Measurements from ENCODE around the gene RCOR2. TPM values are rescaled to one million over a fixed set of nuclear protein-coding genes. Genes with fewer than 3 reads are reported as not detected.
"Not testable (repeated sequence)": the region's sequence is repeated elsewhere in the genome, so short reads cannot be mapped to it uniquely, and the experiment has no call there.

RCOR2 gene
- total RNA-seq, 4 donors from 2014 or later: 0.64 to 0.82 TPM; not detected in 2

DNA sequence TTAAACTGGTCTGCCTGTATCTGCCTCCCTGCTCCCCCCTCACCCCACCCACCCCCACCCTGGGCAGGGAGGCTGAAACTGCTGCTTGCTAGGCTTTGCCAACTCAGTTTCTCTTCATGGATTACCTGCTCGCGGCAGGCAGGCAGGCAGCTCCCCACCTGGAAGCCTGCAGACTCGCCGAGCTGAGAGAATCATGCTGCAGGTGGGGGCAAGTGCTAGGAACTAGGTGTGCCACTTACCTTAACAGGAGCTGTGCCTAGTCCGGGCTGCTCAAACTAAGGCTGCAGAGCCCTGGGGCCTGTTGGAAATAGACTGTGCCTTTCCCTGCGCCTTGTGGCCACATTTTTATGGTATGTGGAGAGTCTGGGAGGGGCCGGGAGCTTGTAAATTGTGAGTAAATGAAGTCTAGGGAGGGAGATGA, 47.8 kb downstream of the RCOR2 start:
- Histone ChIP-seq H3K27me3 (no peaks in the 10 kb centered on the region), H3K4me3 (no peak overlapping the region), H3K36me3 (no peaks in the 10 kb centered on the region), H3K9me3 (no peaks in the 10 kb centered on the region), H3K4me1 (peaks cover 59 to 94% (median 83%) of the 10 kb centered on the region in 4 donors), H3K27ac (peak overlapping the region; percentile 74 to 85 (median 79))
- peak; percentile 76 for DNase-seq
- in situ Hi-C loops (cut with MboI; ENCODE audit: low pct_ligation_motif_present in 1 of 4, low pct_unique_long_range_greater_than_20kb in 1 of 4, low sequenced_read_pairs in 3 of 4) (no loop called here), intact Hi-C loops (cut with DNase I; ENCODE audit: low total_unique reads) (no loop called here)
- WGBS, 2 donors (ENCODE audit: low coverage in 1 of 2): 45% methylated on average over 5 of the region's 7 CpGs; no CpG with 5 or more reads in 1 of the 2 donors
- no peak for TF ChIP-seq EP300 (IDR thresholded peaks at IDR 0.05; ENCODE audit: low read depth)
- TF ChIP-seq, protein P1, sequence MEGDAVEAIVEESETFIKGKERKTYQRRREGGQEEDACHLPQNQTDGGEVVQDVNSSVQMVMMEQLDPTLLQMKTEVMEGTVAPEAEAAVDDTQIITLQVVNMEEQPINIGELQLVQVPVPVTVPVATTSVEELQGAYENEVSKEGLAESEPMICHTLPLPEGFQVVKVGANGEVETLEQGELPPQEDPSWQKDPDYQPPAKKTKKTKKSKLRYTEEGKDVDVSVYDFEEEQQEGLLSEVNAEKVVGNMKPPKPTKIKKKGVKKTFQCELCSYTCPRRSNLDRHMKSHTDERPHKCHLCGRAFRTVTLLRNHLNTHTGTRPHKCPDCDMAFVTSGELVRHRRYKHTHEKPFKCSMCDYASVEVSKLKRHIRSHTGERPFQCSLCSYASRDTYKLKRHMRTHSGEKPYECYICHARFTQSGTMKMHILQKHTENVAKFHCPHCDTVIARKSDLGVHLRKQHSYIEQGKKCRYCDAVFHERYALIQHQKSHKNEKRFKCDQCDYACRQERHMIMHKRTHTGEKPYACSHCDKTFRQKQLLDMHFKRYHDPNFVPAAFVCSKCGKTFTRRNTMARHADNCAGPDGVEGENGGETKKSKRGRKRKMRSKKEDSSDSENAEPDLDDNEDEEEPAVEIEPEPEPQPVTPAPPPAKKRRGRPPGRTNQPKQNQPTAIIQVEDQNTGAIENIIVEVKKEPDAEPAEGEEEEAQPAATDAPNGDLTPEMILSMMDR (IDR thresholded peaks at IDR 0.05): no peak
- peak in 1 of 3 donors; percentile 17 for TF ChIP-seq POLR2AphosphoS5 (IDR thresholded peaks at IDR 0.05)

GRCh38 chr11:63868399-63869064, 48.4 kb downstream of the RCOR2 start:
- TF ChIP-seq POLR2A (IDR thresholded peaks at IDR 0.05): no peak
- TF ChIP-seq, protein P1 (IDR thresholded peaks at IDR 0.05): no peak
- TF ChIP-seq POLR2AphosphoS5 (IDR thresholded peaks at IDR 0.05): no peak
- TF ChIP-seq EP300 (IDR thresholded peaks at IDR 0.05; ENCODE audit: low read depth): no peak
- Histone ChIP-seq H3K4me1 (peaks cover 53 to 89% (median 81%) of the 10 kb centered on the region in 4 donors), H3K4me3 (no peak overlapping the region), H3K36me3 (no peaks in the 10 kb centered on the region), H3K27ac (peak overlapping the region; percentile 74 to 85 (median 79)), H3K9me3 (no peaks in the 10 kb centered on the region), H3K27me3 (no peaks in the 10 kb centered on the region)
- whole genome bisulfite sequencing, 2 donors (ENCODE audit: low coverage in 1 of 2): 44 to 60% methylated on average over 1 to 9 of the region's 9 CpGs
- intact Hi-C loops (cut with DNase I; ENCODE audit: low total_unique reads): no loop called here
- DNase-seq: no peak
- in situ Hi-C loops (cut with MboI; ENCODE audit: low pct_ligation_motif_present in 1 of 4, low pct_unique_long_range_greater_than_20kb in 1 of 4, low sequenced_read_pairs in 3 of 4): no loop called here

DNA sequence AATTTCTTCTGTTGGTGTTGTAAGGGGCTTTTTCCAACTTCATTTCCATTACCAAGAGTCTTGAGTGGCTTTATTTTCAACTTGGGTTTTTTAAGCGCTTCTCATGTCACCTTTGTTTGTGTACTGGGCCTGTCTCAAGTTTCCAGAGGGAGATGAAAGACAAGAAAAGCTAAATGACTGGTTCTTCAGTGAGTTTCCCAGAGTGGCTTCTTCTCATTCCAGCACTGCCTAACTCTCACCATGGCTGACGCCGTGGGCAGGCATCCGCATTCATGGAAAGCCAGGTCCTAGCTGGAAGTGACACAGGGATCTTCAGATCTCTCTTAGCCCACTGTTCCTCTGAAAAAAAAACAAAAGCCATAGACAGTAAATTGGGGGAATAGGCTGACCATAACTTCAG, 49.5 kb downstream of the RCOR2 start:
- in situ Hi-C loops (cut with MboI; ENCODE audit: low pct_ligation_motif_present in 1 of 4, low pct_unique_long_range_greater_than_20kb in 1 of 4, low sequenced_read_pairs in 3 of 4): no loop called here
- no peaks in the 10 kb centered on the region for H3K36me3 ChIP-seq
- no peak for TF ChIP-seq POLR2AphosphoS5 (IDR thresholded peaks at IDR 0.05)
- TF ChIP-seq, protein P1 (IDR thresholded peaks at IDR 0.05): no peak
- TF ChIP-seq POLR2A (IDR thresholded peaks at IDR 0.05): no peak
- no peak for TF ChIP-seq EP300 (IDR thresholded peaks at IDR 0.05; ENCODE audit: low read depth)
- intact Hi-C loops (cut with DNase I; ENCODE audit: low total_unique reads): no loop called here
- peak overlapping the region in 1 of 4 donors; percentile 74 for H3K27ac ChIP-seq
- WGBS, 2 donors (ENCODE audit: low coverage in 1 of 2): 88 to 99% methylated on average over 1 to 4 of the region's 4 CpGs
- peaks cover 42 to 89% (median 80%) of the 10 kb centered on the region in 4 donors for H3K4me1 ChIP-seq
- no peak for DNase-seq
- no peaks in the 10 kb centered on the region for H3K27me3 ChIP-seq
- no peak overlapping the region for H3K4me3 ChIP-seq
- no peaks in the 10 kb centered on the region for H3K9me3 ChIP-seq

GRCh38 chr11:63866211-63866610, 50.8 kb downstream of the RCOR2 start:
- TF ChIP-seq POLR2AphosphoS5 (IDR thresholded peaks at IDR 0.05) (no peak), POLR2A (IDR thresholded peaks at IDR 0.05) (no peak), EP300 (IDR thresholded peaks at IDR 0.05; ENCODE audit: low read depth) (no peak)
- TF ChIP-seq, protein P1 (IDR thresholded peaks at IDR 0.05): no peak
- peak overlapping the region in 3 of 4 donors; percentile 42 to 74 (median 42) for H3K27ac ChIP-seq

DNA sequence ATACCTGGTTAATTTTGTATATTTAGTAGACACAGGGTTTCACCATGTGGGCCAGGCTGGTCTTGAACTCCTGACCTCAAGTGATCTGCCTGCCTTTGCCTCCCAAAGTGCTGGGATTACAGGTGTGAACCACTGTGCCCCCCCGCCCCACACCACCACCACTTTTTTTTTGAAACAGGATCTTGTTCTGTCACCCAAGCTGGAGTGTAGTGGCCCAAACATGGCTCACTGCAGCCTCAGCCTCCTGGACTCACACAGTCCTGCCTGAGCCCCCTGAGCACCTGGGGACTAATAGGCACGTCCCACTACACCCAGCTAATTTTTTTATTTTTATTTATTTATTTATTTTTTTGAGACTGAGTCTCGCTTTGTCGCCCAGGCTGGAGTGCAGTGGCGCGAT, 53.3 kb downstream of the RCOR2 start:
- DNase-seq; H3K27me3 ChIP-seq; in situ Hi-C loops (cut with MboI; ENCODE audit: low pct_ligation_motif_present in 1 of 4, low pct_unique_long_range_greater_than_20kb in 1 of 4, low sequenced_read_pairs in 3 of 4); H3K36me3 ChIP-seq; intact Hi-C loops (cut with DNase I; ENCODE audit: low total_unique reads); H3K9me3 ChIP-seq; H3K4me3 ChIP-seq: not testable (repeated sequence)
- Histone ChIP-seq H3K4me1 (peaks cover 18 to 69% (median 62%) of the 10 kb centered on the region in 4 donors), H3K27ac (peak overlapping the region in 3 of 4 donors; percentile 39 to 78 (median 63))
- 90 to 100% methylated on average over 6 of the region's 6 CpGs for WGBS, 2 donors (ENCODE audit: low coverage in 1 of 2)

More at GRCh38 chr11:63866211-63866610, 50.8 kb downstream of the RCOR2 start:
- in situ Hi-C loops (cut with MboI; ENCODE audit: low pct_ligation_motif_present in 1 of 4, low pct_unique_long_range_greater_than_20kb in 1 of 4, low sequenced_read_pairs in 3 of 4) (no loop called here), intact Hi-C loops (cut with DNase I; ENCODE audit: low total_unique reads) (no loop called here)
- H3K9me3 ChIP-seq: no peaks in the 10 kb centered on the region
- no peaks in the 10 kb centered on the region for H3K36me3 ChIP-seq
- H3K4me1 ChIP-seq: peaks cover 38 to 81% (median 76%) of the 10 kb centered on the region in 4 donors
- WGBS, 2 donors (ENCODE audit: low coverage in 1 of 2): 21 to 25% methylated on average over 3 to 4 of the region's 4 CpGs
- DNase-seq: peak; percentile 85
- H3K27me3 ChIP-seq: no peaks in the 10 kb centered on the region
- no peak overlapping the region for H3K4me3 ChIP-seq
